DND-41 (cell line): Measurements from ENCODE around the gene LDLR.

Source experiments
- ATAC-seq: fragments of 200-7000 bp; cut with Tn5 transposase; 3 replicates; pipeline ENCODE4 v1.9.1; 2021; ENCODE audit warnings: low read depth; ENCODE audit not compliant: insufficient read depth
- DNase-seq: peaks from one replicate; pipeline ENCODE4 v3.0.0-alpha.2; 2020
- H2AFZ ChIP-seq: 2 replicates; pipeline ENCODE4 v1.6.0; 2012; ENCODE audit warnings: low read depth, low read length
- H3K27ac ChIP-seq: 2 replicates; pipeline ENCODE4 v1.5.1; 2012; ENCODE audit warnings: low read length, inconsistent platforms
- H3K27me3 ChIP-seq: fragments of 200-600 bp; sonication (generic); 2 replicates; pipeline ENCODE4 v1.6.0; 2012; ENCODE audit warnings: low read length, mild to moderate bottlenecking, inconsistent platforms; ENCODE audit not compliant: insufficient read depth, poor library complexity
- H3K36me3 ChIP-seq: 2 replicates; pipeline ENCODE4 v1.5.1; 2012; ENCODE audit warnings: low read length, inconsistent platforms; ENCODE audit not compliant: insufficient read depth
- H3K4me1 ChIP-seq: 2 replicates; pipeline ENCODE4 v1.5.1; 2012; ENCODE audit warnings: mild to moderate bottlenecking, low read length; ENCODE audit not compliant: insufficient read depth
- H3K4me2 ChIP-seq: 2 replicates; pipeline ENCODE4 v1.6.0; 2012; ENCODE audit warnings: mild to moderate bottlenecking, moderate library complexity, low read length, inconsistent platforms; ENCODE audit not compliant: insufficient read depth
- H3K4me3 ChIP-seq, 2 experiments: fragments of 200-600 bp in 1 of 2; shearing (Covaris generic) in 1 of 2; 2 replicates each; pipeline ENCODE4 v1.5.1; 2012 to 2016; ENCODE audit warnings: inconsistent platforms in 2 of 2, low read length in 2 of 2, mild to moderate bottlenecking in 2 of 2, low read depth in 1 of 2, moderate library complexity in 1 of 2
- H3K79me2 ChIP-seq: 2 replicates; pipeline ENCODE4 v1.6.0; 2012; ENCODE audit warnings: low read length, inconsistent platforms; ENCODE audit not compliant: insufficient read depth
- H3K9ac ChIP-seq: 2 replicates; pipeline ENCODE4 v1.6.0; 2012; ENCODE audit warnings: low read depth, mild to moderate bottlenecking, inconsistent platforms, low read length, moderate library complexity
- H3K9me3 ChIP-seq: 2 replicates; pipeline ENCODE4 v1.5.1; 2012; ENCODE audit warnings: low read length, moderate library complexity, mild to moderate bottlenecking, inconsistent platforms; ENCODE audit not compliant: insufficient read depth, severe bottlenecking
- H4K20me1 ChIP-seq: 2 replicates; pipeline ENCODE4 v1.6.0; 2012; ENCODE audit warnings: low read length; ENCODE audit not compliant: insufficient read depth
- EZH2 ChIP-seq: IDR thresholded peaks from 3 replicates; pipeline ENCODE4 v1.6.1; 2012; ENCODE audit warnings: borderline replicate concordance, low read depth, mild to moderate bottlenecking, moderate library complexity, low read length, inconsistent platforms; ENCODE audit not compliant: severe bottlenecking
- TF ChIP-seq, protein P1 (sequence below): IDR thresholded peaks from 2 replicates; pipeline ENCODE4 v1.5.1; 2012; ENCODE audit warnings: borderline replicate concordance, low read length, moderate library complexity, mild to moderate bottlenecking; ENCODE audit not compliant: poor library complexity, severe bottlenecking; ENCODE audit errors: extremely low read depth

LDLR gene

DNA sequence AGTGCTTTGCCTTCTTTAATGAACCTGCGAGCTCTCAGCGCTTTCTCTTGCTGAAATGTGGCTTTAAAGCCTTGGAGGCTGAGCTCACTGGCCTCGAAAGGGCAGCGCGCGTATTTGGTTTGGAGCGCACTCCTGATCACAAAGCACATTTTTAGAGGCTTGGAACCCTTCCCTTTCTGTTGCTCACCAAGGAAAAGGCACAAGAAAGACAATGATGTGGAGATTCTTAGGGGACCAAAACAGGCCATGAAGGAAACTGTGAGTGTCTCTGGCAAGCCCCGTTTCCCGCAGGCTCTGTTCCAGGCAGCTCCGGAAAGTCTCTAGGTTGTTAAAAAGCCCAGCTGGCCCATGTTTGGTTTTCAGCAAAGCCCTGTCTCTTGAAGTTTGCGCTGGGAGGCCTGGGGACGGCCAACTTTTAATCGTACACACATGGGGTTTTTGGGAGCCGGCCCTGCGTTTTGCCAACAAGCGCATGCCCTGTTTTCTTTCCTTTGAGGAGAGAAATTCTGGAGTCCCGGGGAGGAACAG, 75.7 kb downstream of the LDLR start:
- Histone ChIP-seq H2AFZ (no peak overlapping the region), H3K4me2 (no peak overlapping the region), H4K20me1 (no peaks in the 10 kb centered on the region), H3K4me3 (no peak overlapping the region), H3K9me3 (no peaks in the 10 kb centered on the region), H3K4me1 (no peaks in the 10 kb centered on the region), H3K9ac (no peak overlapping the region), H3K79me2 (no peaks in the 10 kb centered on the region), H3K36me3 (no peaks in the 10 kb centered on the region), H3K27me3 (no peaks in the 10 kb centered on the region), H3K27ac (no peak overlapping the region)
- no peak for TF ChIP-seq EZH2
- TF ChIP-seq, protein P1, sequence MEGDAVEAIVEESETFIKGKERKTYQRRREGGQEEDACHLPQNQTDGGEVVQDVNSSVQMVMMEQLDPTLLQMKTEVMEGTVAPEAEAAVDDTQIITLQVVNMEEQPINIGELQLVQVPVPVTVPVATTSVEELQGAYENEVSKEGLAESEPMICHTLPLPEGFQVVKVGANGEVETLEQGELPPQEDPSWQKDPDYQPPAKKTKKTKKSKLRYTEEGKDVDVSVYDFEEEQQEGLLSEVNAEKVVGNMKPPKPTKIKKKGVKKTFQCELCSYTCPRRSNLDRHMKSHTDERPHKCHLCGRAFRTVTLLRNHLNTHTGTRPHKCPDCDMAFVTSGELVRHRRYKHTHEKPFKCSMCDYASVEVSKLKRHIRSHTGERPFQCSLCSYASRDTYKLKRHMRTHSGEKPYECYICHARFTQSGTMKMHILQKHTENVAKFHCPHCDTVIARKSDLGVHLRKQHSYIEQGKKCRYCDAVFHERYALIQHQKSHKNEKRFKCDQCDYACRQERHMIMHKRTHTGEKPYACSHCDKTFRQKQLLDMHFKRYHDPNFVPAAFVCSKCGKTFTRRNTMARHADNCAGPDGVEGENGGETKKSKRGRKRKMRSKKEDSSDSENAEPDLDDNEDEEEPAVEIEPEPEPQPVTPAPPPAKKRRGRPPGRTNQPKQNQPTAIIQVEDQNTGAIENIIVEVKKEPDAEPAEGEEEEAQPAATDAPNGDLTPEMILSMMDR = no peak
- no peak for ATAC-seq
- no peak for DNase-seq

DNA sequence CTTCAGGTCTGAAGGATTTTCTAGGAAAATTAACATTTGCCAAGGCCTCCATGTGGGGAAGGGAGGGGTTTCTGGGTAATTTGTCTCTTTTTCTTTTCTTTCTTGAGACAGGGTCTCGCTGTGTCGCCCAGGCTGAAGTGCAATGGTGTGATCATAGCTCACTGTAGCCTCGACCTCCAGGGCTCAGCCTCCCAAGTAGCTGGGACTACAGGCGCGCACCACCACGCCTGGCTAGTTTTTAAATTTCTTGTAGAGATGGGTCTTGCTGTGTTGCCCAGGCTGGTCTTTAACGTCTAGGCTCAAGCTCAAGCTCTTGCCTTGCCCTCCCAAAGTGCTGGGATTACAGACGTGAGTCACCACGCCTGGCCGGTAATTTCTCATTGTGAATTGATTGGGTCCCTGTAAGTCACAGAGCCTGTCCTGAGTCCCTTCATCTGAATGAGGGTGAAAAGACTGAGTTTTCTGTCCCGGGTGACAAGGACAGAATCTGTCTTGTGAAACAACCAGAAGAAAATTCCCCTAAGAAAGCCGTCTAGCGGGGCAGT, 76.3 kb downstream of the LDLR start:
- no peaks in the 10 kb centered on the region for H3K36me3 ChIP-seq
- H3K4me2 ChIP-seq = no peak overlapping the region
- H3K27me3 ChIP-seq = no peaks in the 10 kb centered on the region
- TF ChIP-seq, protein P1 = no peak
- no peak for TF ChIP-seq EZH2
- no peak overlapping the region for H3K27ac ChIP-seq
- no peak for DNase-seq
- H3K9me3 ChIP-seq = no peaks in the 10 kb centered on the region
- H3K79me2 ChIP-seq = no peaks in the 10 kb centered on the region
- H4K20me1 ChIP-seq = no peaks in the 10 kb centered on the region
- no peak overlapping the region for H3K9ac ChIP-seq
- H3K4me1 ChIP-seq = no peaks in the 10 kb centered on the region
- no peak overlapping the region for H3K4me3 ChIP-seq
- no peak overlapping the region for H2AFZ ChIP-seq
- no peak for ATAC-seq

DNA sequence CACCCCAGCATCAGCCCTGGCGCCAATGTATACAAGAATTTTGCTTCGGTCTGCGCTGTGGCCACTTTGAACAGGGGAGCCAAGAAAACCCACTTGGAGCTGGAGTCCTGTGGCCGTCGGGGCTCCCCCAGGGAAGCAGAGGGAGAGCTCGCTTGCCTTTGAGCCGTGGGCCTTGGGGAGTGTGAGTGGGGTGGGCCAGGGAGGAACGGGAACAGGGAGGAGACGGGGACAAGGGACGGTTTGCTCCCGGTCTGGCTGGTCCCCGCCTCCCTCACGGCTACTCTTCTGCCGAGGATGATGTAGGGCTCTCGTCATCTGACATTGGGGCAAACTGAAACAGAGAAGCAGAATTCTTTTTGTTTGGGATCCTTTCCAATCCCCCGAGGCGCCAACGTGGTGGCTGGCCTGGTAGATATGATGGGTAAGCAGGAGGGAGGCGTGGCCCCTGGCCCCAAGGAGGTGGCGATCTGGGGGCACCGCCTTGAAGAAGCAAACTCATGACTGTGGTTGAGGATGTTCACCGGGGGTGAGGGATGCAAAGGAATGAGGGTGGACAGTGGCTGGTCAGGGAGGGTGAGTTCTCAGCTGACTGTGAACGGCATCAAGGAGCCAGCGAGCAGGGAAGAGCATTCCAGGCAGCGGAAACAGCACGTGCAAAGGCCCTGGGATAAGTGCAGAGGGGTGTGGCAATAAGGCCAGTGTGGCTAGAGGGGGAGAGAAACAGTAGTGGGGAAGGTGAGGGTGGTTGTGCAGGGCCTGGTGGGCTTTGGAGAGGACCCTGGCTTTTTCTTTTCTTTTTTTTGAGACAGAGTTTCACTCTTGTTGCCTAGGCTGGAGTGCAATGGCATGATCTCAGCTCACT, 77.2 kb downstream of the LDLR start:
- TF ChIP-seq EZH2 = no peak
- TF ChIP-seq, protein P1 = no peak
- ATAC-seq = no peak
- no peak for DNase-seq
- H3K9ac ChIP-seq = no peak overlapping the region
- H3K4me2 ChIP-seq = no peak overlapping the region
- no peaks in the 10 kb centered on the region for H3K9me3 ChIP-seq
- H2AFZ ChIP-seq = no peak overlapping the region
- H3K27me3 ChIP-seq = no peaks in the 10 kb centered on the region
- no peaks in the 10 kb centered on the region for H4K20me1 ChIP-seq
- H3K36me3 ChIP-seq = no peaks in the 10 kb centered on the region
- H3K79me2 ChIP-seq = no peaks in the 10 kb centered on the region
- no peaks in the 10 kb centered on the region for H3K4me1 ChIP-seq
- no peak overlapping the region for H3K4me3 ChIP-seq
- no peak overlapping the region for H3K27ac ChIP-seq
